Motor neuron (in vitro differentiated cells): ENCODE measurements around the gene DCTD. TPM values are rescaled to one million over a fixed set of nuclear protein-coding genes. Genes with fewer than 3 reads are reported as not detected.

Experiments
- ATAC-seq, 8 experiments: fragments of 200-7000 bp; cut with Tn5 transposase; replicated peaks in 6 of 8; 2 replicates each; pipeline ENCODE4 v1.8.0; 2021; ENCODE audit warnings: mild to moderate bottlenecking in 8 of 8, moderate library complexity in 8 of 8
- H3K27ac ChIP-seq, 2 donors: fragments of 250-450 bp; sonication (Bioruptor Pico); 2 replicates each; pipeline ENCODE4 v1.9.0; 2021; ENCODE audit warnings: antibody characterized with exemption in 2 of 2, mild to moderate bottlenecking in 2 of 2, moderate library complexity in 1 of 2
- H3K4me1 ChIP-seq, 2 donors: fragments of 250-450 bp; sonication (Bioruptor Pico); replicated peaks in 1 of 2; 2 replicates each; pipeline ENCODE4 v1.6.1; 2021; ENCODE audit warnings: antibody characterized with exemption in 2 of 2, mild to moderate bottlenecking in 2 of 2, moderate library complexity in 1 of 2
- H3K4me3 ChIP-seq, 5 donors: fragments of 250-450 bp; sonication (Bioruptor Pico); 2 replicates each; pipeline ENCODE4 v1.9.0; 2021; ENCODE audit warnings: antibody characterized with exemption in 5 of 5, mild to moderate bottlenecking in 5 of 5, moderate library complexity in 4 of 5
- WGBS, 10 experiments: fragments of 450-650 bp; shearing (Covaris generic); methylation state at CpG; one replicate each; pipeline ENCODE4 v1.0.0; 2022; 5-methylcytosine and 5-hydroxymethylcytosine counted together
- in situ Hi-C, 9 experiments: fragments of 400-800 bp; cut with MboI; loops; one replicate each; pipeline ENCODE4 v1.15.0; 2021; ENCODE audit warnings: low sequenced_read_pairs in 9 of 9, low pct_unique_long_range_greater_than_20kb in 2 of 9; ENCODE audit not compliant: unreplicated experiment in 9 of 9
- total RNA-seq, 8 experiments: library from RNA; unstranded; fragments of 300-600 nt; gene quantifications; 2 replicates each; pipeline versions ENCODE4 v1.2.3 to v1.2.4, GENCODE V29; 2022

The DCTD gene
- total RNA-seq, 8 experiments from 2014 or later = 26.8 to 99.4 (median 55.5) TPM

DNA sequence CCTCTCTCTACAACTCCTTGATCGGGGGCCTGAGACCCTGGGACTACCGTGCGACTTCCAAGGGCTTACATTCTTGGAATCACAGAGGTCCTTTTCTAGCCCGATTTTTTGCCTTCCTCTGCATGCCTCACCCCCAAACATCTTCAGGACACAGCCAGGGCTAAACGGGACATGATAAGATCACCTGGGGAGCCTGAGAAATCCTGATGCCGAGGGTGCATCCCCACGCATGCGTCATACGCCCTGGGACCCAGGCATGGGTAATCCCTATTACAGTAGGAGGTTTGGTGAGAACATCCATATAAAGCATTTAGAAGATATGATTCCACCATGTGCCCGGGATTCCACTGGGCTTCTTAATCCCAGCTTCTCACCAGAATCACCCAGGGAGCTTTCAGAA, 77.1 kb downstream of the DCTD start:
- in situ Hi-C loops = no loop called here
- Histone ChIP-seq H3K27ac (no peak overlapping the region), H3K4me3 (no peak overlapping the region), H3K4me1 (peaks cover 16 to 36% of the 10 kb centered on the region in 2 donors)
- no peak for ATAC-seq
- 30 to 100% (median 87%) methylated on average over 1 to 10 of the region's 10 CpGs; no CpG with 5 or more reads in 3 of the 10 experiments for WGBS, 10 experiments

Other genes with a start within 250 kb of the DCTD start
- 10 to 100 TPM in 4 of 8 experiments, 1 to 10 TPM in 4; 4.2 to 59.4 (median 12.9) TPM for gene WWC2, start 181.9 kb upstream of the DCTD start, total RNA-seq